ENCODE results near the gene COX4I1. TPM values are rescaled to one million over a fixed set of nuclear protein-coding genes. Genes with fewer than 3 reads are reported as not detected.

The COX4I1 gene
- total RNA-seq, 1 donor from 2014 or later, result 459 TPM

DNA sequence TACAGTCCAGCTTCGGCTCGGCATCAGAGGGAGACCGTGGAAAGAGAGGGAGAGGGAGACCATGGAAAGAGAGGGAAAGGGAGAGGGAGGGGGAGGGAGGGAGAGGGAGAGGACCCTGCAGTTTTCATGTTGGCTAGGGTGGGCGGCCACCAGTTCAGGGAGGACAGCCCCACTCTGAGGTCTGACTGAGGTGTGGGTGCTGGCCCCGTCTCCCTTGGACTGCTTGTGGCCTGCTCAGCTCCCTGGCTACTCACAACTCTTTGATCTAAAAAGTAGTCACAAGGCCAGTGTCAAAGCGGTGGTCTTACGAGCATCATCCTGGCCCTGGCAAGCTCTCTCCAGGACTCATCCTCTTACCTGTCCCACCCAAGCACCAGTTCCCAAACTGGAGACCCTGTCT, 9.4 kb downstream of the COX4I1 start:
- peaks cover under 1% of the 10 kb centered on the region for H3K79me2 ChIP-seq (ENCODE audit: insufficient read depth, low read length)
- H3K27ac ChIP-seq (ENCODE audit: low read depth, low read length), result no peak overlapping the region
- peaks cover 3% of the 10 kb centered on the region for H3K9me3 Mint-ChIP-seq (ENCODE audit: unreplicated experiment)
- H3K4me3 Mint-ChIP-seq (ENCODE audit: unreplicated experiment), result no peak overlapping the region
- H3K9me3 ChIP-seq (ENCODE audit: insufficient read depth, low read depth, low read length), result no peaks in the 10 kb centered on the region
- FAIRE-seq, result no peak
- H3K27me3 ChIP-seq (ENCODE audit: insufficient read depth, low read length), result peaks cover 21% of the 10 kb centered on the region
- no peak overlapping the region for H2AFZ ChIP-seq (ENCODE audit: low read depth, low read length)
- H3K4me1 Mint-ChIP-seq (ENCODE audit: low read depth, unreplicated experiment), result no peaks in the 10 kb centered on the region
- peaks cover 16% of the 10 kb centered on the region for H3K36me3 ChIP-seq (ENCODE audit: insufficient read depth, low read length)
- no peak overlapping the region for H3K27ac Mint-ChIP-seq (ENCODE audit: unreplicated experiment)
- peaks cover 28% of the 10 kb centered on the region for H3K27me3 Mint-ChIP-seq (ENCODE audit: low read depth, unreplicated experiment)
- DNase-seq (ENCODE audit: low read depth), result no peak
- no peak overlapping the region for H3K4me3 ChIP-seq (ENCODE audit: insufficient read depth, low read depth, low read length)
- no peak overlapping the region for H3K9ac ChIP-seq (ENCODE audit: low read length)
- H3K4me2 ChIP-seq (ENCODE audit: low read length), result no peak overlapping the region
- H3K36me3 Mint-ChIP-seq (ENCODE audit: low read depth, unreplicated experiment), result peaks cover 20% of the 10 kb centered on the region
- H4K20me1 ChIP-seq (ENCODE audit: insufficient read depth, low read length), result peaks cover 25% of the 10 kb centered on the region
- H3K4me1 ChIP-seq (ENCODE audit: insufficient read depth, low read length), result peaks cover 2% of the 10 kb centered on the region
- TF ChIP-seq CTCF (IDR thresholded peaks at IDR 0.05; ENCODE audit: insufficient read depth, low read depth, low read length), result no peak
- no peak for TF ChIP-seq EZH2 (IDR thresholded peaks at IDR 0.05; ENCODE audit: insufficient read depth, low read length)

DNA sequence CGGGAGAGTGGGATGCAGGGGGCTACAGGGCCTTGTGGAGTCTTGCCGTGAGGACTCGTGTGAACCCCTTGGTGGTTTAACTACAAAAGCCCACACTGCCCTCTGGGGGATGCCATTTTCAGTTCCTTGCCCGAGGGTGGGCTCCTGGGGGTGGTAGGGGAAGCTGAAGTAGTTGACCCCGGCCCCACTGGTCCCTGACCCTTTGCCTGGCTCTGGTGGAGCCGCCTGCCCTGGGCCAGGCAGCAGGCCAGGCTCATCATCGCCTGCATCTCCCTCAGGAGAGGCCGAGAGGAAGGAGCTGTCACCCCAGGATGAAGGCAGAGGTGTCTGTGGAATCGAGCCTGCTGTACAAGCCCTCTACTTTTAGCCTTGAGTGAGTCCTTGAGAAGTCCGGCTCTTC, 10.2 kb downstream of the COX4I1 start:
- H3K36me3 Mint-ChIP-seq (ENCODE audit: low read depth, unreplicated experiment), result peaks cover 19% of the 10 kb centered on the region
- H3K4me3 Mint-ChIP-seq (ENCODE audit: unreplicated experiment), result no peak overlapping the region
- Histone ChIP-seq H2AFZ (ENCODE audit: low read depth, low read length) (no peak overlapping the region), H3K9me3 (ENCODE audit: insufficient read depth, low read depth, low read length) (no peaks in the 10 kb centered on the region), H3K4me1 (ENCODE audit: insufficient read depth, low read length) (peaks cover 2% of the 10 kb centered on the region), H4K20me1 (ENCODE audit: insufficient read depth, low read length) (peaks cover 22% of the 10 kb centered on the region), H3K36me3 (ENCODE audit: insufficient read depth, low read length) (peaks cover 14% of the 10 kb centered on the region), H3K27me3 (ENCODE audit: insufficient read depth, low read length) (peaks cover 25% of the 10 kb centered on the region), H3K27ac (ENCODE audit: low read depth, low read length) (no peak overlapping the region), H3K4me2 (ENCODE audit: low read length) (no peak overlapping the region), H3K79me2 (ENCODE audit: insufficient read depth, low read length) (no peaks in the 10 kb centered on the region), H3K9ac (ENCODE audit: low read length) (no peak overlapping the region), H3K4me3 (ENCODE audit: insufficient read depth, low read depth, low read length) (no peak overlapping the region)
- FAIRE-seq, result no peak
- H3K27ac Mint-ChIP-seq (ENCODE audit: unreplicated experiment), result no peak overlapping the region
- no peaks in the 10 kb centered on the region for H3K4me1 Mint-ChIP-seq (ENCODE audit: low read depth, unreplicated experiment)
- peaks cover 3% of the 10 kb centered on the region for H3K9me3 Mint-ChIP-seq (ENCODE audit: unreplicated experiment)
- H3K27me3 Mint-ChIP-seq (ENCODE audit: low read depth, unreplicated experiment), result peaks cover 33% of the 10 kb centered on the region
- no peak for TF ChIP-seq CTCF (IDR thresholded peaks at IDR 0.05; ENCODE audit: insufficient read depth, low read depth, low read length)
- TF ChIP-seq EZH2 (IDR thresholded peaks at IDR 0.05; ENCODE audit: insufficient read depth, low read length), result no peak
- no peak for DNase-seq (ENCODE audit: low read depth)

DNA sequence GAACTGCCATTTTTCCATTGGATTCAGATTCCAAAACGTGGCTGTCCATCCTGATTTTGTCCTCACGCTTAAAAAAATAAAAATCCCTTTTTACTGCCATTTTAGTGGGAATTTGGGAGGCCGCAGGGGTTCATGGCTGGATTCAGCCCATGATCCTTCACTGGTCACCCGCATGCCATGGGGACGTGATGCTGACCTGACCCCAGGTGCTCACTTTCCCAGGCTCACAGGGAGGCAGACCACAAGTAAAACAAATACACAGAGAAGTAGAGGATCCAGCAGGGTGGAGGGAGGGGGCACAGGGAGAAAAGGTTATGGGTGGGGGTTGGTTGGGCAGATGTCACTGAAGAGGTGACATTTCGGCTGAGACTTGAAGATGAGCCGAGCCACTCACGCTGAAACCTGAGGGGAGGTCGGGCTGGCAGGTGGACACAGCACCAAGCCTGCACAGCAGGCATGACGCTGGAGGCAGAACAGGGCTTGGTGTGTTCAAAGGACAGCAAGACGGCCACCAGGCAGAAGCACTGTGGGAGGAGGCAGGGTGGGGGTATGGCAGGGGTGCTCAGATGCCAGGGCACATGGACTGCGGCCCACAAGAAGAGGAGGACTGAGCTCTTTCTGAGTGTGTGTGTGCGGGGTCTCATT, 10.7 kb downstream of the COX4I1 start:
- no peak overlapping the region for H3K9ac ChIP-seq (ENCODE audit: low read length)
- no peak overlapping the region for H3K27ac ChIP-seq (ENCODE audit: low read depth, low read length)
- H4K20me1 ChIP-seq (ENCODE audit: insufficient read depth, low read length), result peaks cover 16% of the 10 kb centered on the region
- no peak overlapping the region for H3K4me2 ChIP-seq (ENCODE audit: low read length)
- peaks cover 11% of the 10 kb centered on the region for H3K36me3 ChIP-seq (ENCODE audit: insufficient read depth, low read length)
- peaks cover 3% of the 10 kb centered on the region for H3K9me3 Mint-ChIP-seq (ENCODE audit: unreplicated experiment)
- H3K36me3 Mint-ChIP-seq (ENCODE audit: low read depth, unreplicated experiment), result peaks cover 14% of the 10 kb centered on the region
- FAIRE-seq (no peak), DNase-seq (ENCODE audit: low read depth) (no peak)
- H3K79me2 ChIP-seq (ENCODE audit: insufficient read depth, low read length), result no peaks in the 10 kb centered on the region
- no peaks in the 10 kb centered on the region for H3K9me3 ChIP-seq (ENCODE audit: insufficient read depth, low read depth, low read length)
- peaks cover 2% of the 10 kb centered on the region for H3K4me1 ChIP-seq (ENCODE audit: insufficient read depth, low read length)
- peaks cover 25% of the 10 kb centered on the region for H3K27me3 ChIP-seq (ENCODE audit: insufficient read depth, low read length)
- H3K27me3 Mint-ChIP-seq (ENCODE audit: low read depth, unreplicated experiment), result peaks cover 39% of the 10 kb centered on the region
- no peak overlapping the region for H3K27ac Mint-ChIP-seq (ENCODE audit: unreplicated experiment)
- TF ChIP-seq EZH2 (IDR thresholded peaks at IDR 0.05; ENCODE audit: insufficient read depth, low read length) (no peak), CTCF (IDR thresholded peaks at IDR 0.05; ENCODE audit: insufficient read depth, low read depth, low read length) (no peak)
- H3K4me3 Mint-ChIP-seq (ENCODE audit: unreplicated experiment), result no peak overlapping the region
- H3K4me1 Mint-ChIP-seq (ENCODE audit: low read depth, unreplicated experiment), result no peaks in the 10 kb centered on the region
- no peak overlapping the region for H3K4me3 ChIP-seq (ENCODE audit: insufficient read depth, low read depth, low read length)
- no peak overlapping the region for H2AFZ ChIP-seq (ENCODE audit: low read depth, low read length)

All from astrocyte (in vitro differentiated cells and primary cell).